GM19099 (cell line): ENCODE data around the gene ARHGAP19.

Experiments
- POLR2A ChIP-seq: IDR thresholded peaks from 3 replicates; pipeline ENCODE4 v1.6.1; 2011; ENCODE audit warnings: low read depth; ENCODE audit not compliant: insufficient read length; ENCODE audit errors: extremely low read depth

ARHGAP19 gene

DNA sequence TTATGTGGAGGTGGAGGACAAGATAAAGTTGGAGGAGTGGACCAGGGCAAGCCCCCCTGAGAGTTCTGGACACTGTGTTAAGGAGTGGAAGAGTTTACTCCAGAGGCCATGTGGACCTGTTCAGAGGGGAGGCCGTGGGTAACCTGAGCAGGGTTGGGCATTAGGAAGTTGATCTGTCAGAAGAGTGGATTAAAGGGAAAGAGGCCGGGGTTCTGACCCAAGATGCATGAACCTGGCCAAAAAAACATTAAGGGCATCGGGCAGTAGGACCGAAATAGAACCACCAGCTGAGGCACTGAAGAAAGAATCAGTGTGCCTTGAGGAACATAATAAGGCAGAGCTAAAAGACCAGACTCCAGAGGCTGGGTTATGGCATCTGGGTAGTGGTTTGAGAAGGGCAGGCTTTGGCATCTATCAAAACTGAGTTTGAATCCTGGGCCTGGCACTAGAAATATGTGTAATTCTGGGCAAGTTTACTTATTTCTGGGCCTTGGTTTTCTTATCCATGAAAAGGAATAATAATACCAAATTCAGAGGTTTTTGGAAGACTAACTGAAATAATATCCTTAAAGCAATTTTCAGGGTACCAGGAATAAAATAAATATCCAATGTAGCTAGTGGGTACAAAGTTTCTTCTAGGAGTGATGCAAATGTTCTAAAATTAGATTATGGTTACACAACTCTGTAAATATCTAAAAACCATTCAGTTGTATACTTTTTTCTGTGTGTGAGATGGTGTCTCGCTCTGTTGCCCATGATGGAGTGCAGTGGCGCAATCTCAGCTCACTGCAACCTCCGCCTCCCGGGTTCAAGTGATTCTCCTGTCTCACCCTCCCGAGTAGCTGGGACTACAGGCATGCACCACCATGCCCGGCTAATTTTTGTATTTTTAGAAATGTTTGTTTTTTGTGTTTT, 15.7 kb upstream of the ARHGAP19 start:
- no peak for TF ChIP-seq POLR2A

GRCh38 chr10:97307441-97307840, 15.0 kb upstream of the ARHGAP19 start:
- TF ChIP-seq POLR2A: no peak

GRCh38 chr10:97302088-97302791, 9.8 kb upstream of the ARHGAP19 start:
- TF ChIP-seq POLR2A: no peak

- TF ChIP-seq POLR2A: no peak
Measured at GRCh38 chr10:97300980-97301379, 8.5 kb upstream of the ARHGAP19 start.

DNA sequence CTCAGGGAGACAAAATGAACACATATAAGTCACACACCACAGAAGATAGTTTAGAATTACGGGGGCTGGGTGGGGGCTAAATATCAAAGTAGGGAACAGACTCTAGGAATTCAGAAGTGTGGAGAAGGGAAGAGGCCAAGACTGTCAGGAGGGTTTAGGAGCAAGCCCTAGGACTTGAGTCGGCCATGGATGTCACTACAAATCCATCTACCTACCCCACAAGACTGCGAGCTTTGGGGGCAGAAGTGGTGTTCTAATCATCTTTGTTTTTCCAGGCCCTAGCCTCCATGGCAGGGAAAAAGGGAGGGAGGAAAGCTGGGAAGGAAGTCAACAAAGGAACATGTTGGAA, 5.8 kb upstream of the ARHGAP19 start:
- TF ChIP-seq POLR2A: no peak

GRCh38 chr10:97297556-97298222, 5.3 kb upstream of the ARHGAP19 start:
- TF ChIP-seq POLR2A: no peak

- no peak for TF ChIP-seq POLR2A
Measured at GRCh38 chr10:97292862-97293198, 393 bp upstream of the ARHGAP19 start.

DNA sequence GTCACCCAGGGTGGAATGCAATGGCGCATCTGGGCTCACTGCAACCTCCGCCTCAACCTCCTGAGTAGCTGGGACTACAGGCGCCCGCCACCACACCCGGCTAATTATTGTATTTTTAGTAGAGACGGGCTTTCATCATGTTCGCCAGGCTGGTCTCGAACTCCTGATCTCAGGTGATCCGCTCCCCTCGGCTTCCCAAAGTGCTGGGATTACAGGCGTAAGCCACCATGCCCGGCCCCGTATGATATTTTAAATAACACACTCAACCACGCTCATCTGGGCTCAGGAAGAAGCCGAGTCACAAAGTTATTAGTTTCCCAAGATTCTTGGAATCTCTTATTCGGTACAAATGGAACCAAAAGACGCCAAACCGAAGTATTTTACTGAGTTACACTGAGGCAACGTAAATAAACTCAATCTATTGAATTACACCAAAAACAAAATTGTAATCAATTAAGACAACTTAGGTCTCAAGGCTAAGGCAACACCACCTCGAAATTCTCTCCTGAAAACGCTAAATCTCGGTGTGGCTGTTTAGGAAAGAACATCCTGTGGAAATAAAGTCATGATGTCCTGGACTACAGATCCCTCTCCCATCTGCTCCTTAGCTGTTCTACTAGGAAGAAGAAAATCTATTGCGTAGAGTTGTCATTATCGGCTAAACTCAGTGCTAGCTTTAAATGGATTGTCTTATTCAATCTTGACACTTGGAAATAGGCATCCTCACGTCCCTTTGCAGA, 910 bp downstream of the ARHGAP19 start:
- no peak for TF ChIP-seq POLR2A

GRCh38 chr10:97280783-97281182, 11.7 kb downstream of the ARHGAP19 start:
- TF ChIP-seq POLR2A: no peak

- no peak for TF ChIP-seq POLR2A
Measured at GRCh38 chr10:97279121-97279815, 13.2 kb downstream of the ARHGAP19 start.

GRCh38 chr10:97278491-97278989, 13.9 kb downstream of the ARHGAP19 start:
- no peak for TF ChIP-seq POLR2A

- no peak for TF ChIP-seq POLR2A
Measured at GRCh38 chr10:97277551-97277950, 14.9 kb downstream of the ARHGAP19 start.

DNA sequence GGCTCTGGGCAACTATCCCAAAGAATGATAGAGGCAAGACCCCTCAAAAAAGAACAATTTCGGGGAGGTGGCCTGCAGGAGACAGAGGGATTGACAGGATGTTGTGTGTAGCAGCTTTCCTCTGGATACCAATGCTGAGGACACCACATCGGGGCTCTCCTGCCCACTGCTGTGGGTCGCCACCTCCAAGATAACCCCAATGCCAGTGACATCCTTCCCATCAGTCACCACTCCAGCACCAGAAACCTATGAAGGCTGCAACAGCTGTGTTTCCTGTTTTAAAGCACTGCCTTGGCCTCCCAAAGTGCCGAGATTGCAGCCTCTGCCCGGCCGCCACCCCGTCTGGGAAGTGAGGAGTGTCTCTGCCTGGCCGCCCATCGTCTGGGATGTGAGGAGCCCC, 17.6 kb downstream of the ARHGAP19 start:
- no peak for TF ChIP-seq POLR2A

GRCh38 chr10:97273700-97274099, 18.7 kb downstream of the ARHGAP19 start:
- TF ChIP-seq POLR2A: no peak
